Measurements from ENCODE around the gene MED22.
"Not testable (repeated sequence)": the region's sequence is repeated elsewhere in the genome, so short reads cannot be mapped to it uniquely, and the experiment has no call there.

MED22 gene

DNA sequence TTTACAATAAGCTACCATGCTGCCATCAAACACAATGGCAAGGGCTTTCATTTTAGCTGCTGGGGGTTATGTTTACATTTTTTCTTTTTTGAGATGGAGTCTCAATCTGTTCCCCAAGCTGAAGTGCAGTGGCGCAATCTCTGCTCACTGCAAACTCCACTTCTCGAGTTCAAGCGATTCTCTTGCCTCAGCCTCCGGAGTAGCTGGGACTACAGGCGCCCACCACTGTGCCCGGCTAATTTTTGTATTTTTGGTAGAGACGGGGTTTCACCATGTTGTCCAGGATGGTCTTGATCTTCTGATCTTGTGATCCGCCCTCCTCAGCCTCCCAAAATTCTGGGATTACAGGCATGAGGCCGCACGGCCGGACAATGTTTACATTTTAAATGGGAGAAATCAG lies 13.0 kb downstream of the MED22 start:
- not testable (repeated sequence) for DNase-seq (ENCODE audit: low read depth)

- DNase-seq (ENCODE audit: low read depth) = no peak
These were observed 13.8 kb downstream of the MED22 start for GRCh38 chr9:133334161-133334560.

GRCh38 chr9:133333566-133333965 lies 14.4 kb downstream of the MED22 start:
- DNase-seq (ENCODE audit: low read depth) = no peak

DNA sequence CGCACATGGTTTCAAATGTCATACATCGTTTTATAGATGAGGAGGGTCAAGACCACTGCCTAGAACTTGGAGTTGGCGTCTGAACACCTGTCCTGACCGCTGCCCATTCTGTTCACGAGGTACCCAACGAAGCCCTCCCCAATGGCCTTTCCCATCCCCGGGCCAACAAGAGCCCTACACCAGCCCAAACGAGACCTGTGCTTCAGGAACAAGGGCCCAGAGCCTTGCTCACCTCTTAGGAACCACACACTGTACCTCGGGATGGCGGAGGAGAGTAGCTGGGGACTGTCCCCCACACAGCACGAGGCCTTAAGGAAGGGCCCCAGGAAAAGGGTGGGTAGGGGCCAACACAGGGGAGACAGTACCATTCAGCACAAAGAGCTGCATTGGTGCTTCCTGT lies 14.9 kb downstream of the MED22 start:
- DNase-seq (ENCODE audit: low read depth) = no peak

DNA sequence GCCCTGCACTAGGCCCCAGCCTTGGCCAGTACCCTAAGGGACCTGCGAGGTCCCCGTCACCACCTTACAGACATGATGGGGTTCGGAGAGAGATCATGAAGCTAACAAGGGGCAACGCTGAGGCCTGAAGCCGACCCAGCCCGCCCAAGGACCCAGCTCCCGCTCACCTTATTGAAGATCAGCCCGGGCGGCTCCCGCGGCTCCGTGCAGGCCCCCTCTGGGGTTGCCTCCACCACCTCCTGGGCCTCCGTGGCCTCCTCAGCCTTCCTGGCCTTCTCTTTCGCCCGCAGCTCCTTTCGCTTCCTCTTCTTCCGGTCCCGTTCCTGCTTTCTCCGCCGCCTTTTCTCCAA lies 15.6 kb downstream of the MED22 start:
- DNase-seq (ENCODE audit: low read depth) = no peak

- DNase-seq (ENCODE audit: low read depth) = no peak
These were observed 16.1 kb downstream of the MED22 start for GRCh38 chr9:133331641-133332380.

GRCh38 chr9:133331221-133331620 lies 16.7 kb downstream of the MED22 start:
- DNase-seq (ENCODE audit: low read depth) = no peak

GRCh38 chr9:133329306-133330156 lies 18.4 kb downstream of the MED22 start:
- not testable (repeated sequence) for DNase-seq (ENCODE audit: low read depth)

- no peak for DNase-seq (ENCODE audit: low read depth)
These were observed 20.0 kb downstream of the MED22 start for GRCh38 chr9:133327834-133328484.

DNA sequence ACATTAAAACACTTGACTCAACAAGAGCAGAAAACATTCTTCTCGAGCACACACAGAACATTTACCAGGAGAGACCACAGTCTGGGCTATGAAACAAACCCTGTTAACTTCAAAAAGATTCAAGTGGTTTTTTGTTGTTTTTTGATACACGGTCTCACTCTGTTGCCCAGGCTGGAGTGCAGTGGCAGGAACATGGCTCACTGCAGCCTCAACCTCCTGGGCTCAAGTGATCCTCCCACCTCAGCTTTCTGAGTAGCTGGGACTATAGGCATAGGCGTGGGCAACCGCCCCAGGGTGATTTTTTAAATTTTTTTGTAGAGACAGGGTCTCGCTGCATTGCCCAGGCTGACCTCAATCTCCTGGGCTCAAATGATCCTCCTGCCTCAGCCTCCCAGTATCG lies 20.9 kb downstream of the MED22 start:
- not testable (repeated sequence) for DNase-seq (ENCODE audit: low read depth)

- DNase-seq (ENCODE audit: low read depth) = no peak
These were observed 23.8 kb downstream of the MED22 start for GRCh38 chr9:133323991-133324703.

GRCh38 chr9:133323211-133323610 lies 24.7 kb downstream of the MED22 start:
- no peak for DNase-seq (ENCODE audit: low read depth)

DNA sequence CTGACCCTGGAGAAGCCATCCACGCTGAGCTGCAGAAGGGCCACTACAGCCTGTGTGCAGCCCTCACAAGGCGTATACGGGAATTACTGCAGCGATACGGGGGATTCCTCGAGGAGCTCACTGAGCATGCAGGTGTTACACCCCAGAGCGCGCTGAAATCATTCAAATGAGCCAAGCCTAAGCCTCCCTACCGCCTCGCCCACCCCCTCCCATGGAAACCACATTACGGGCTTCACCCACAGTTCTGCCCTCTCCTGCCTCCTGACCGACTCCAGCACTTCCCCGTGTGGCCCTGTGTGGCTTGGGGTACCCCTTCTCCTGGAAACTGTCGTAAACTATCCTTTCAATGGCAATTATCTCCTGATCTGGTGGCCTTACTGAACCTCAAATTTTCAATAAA lies 25.2 kb downstream of the MED22 start:
- no peak for DNase-seq (ENCODE audit: low read depth)

- DNase-seq (ENCODE audit: low read depth) = no peak
These were observed 26.5 kb downstream of the MED22 start for GRCh38 chr9:133321411-133321935.

- no peak for DNase-seq (ENCODE audit: low read depth)
These were observed 27.5 kb downstream of the MED22 start for GRCh38 chr9:133320421-133320881.

GRCh38 chr9:133317551-133317950 lies 30.4 kb downstream of the MED22 start:
- DNase-seq (ENCODE audit: low read depth) = not testable (repeated sequence)

DNA sequence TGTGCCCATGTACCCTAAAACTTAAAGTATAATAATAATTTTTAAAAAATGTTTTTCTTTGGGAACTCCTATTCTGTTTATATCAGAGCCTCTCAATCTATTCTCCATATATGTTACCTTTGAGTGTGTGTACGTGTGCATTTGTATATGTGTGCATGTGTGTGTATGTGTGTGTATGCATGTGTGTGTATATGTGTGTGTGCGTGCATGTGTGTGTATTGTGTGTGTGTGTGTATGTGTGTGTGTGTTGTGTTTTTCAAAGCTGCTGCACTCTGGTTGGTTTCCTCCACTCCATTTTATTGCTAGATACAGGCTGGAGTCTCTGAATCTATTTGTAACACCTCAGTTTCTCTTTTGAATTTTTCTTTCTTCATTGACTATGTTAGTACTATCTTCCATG lies 31.9 kb downstream of the MED22 start:
- no peak for DNase-seq (ENCODE audit: low read depth)

DNA sequence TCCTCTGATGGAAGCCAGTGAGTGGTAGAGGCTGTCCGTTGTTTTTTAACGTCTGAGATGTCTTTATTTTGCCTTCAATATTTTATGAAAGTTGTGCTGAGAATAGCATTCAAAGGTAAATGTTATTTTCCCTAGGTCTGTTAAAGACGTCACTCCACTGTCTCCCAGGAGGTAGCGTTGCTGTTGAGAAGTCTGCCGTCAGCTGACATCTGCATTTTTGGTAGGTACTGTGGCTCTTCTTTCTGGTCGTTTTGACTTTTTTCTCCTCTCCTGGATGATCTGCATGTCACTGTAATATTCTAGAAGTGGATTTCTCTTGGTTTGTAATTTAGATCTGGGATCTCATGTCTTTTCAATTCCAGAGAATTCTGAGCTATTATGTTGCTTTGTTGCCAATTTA lies 38.3 kb downstream of the MED22 start:
- DNase-seq (ENCODE audit: low read depth) = no peak

GRCh38 chr9:133307301-133307700 lies 40.6 kb downstream of the MED22 start:
- no peak for DNase-seq (ENCODE audit: low read depth)

- DNase-seq (ENCODE audit: low read depth) = no peak
These were observed 41.4 kb downstream of the MED22 start for GRCh38 chr9:133306242-133307204.

DNA sequence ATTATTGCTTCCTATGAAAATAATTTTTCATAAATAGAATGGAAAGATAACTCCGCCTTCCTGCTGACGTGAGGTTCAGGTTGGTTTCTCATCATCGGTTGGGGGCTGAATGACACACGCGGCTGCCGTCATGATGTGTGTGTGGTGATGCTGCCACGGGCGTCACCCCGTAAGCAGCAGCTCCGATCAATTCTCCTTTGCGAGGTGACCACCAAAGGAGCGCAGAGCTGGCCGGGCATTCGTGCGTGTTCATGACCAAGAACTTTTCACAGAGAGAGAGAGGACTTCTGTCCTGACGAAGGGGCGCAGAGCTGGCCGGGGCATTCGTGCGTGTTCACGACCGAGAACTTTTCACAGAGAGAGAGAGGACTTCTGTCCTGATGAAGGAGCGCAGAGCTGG lies 42.2 kb downstream of the MED22 start:
- no peak for DNase-seq (ENCODE audit: low read depth)

Data from EH (cell line).